Breast epithelium (tissue), 4 donors: ENCODE measurements around the gene JOSD2. TPM values are rescaled to one million over a fixed set of nuclear protein-coding genes. Genes with fewer than 3 reads are reported as not detected.

Experiments
- DNase-seq, 2 donors: peaks; one replicate each; pipeline ENCODE4 v3.0.0-alpha.2; 2019; ENCODE audit warnings: low spot score in 2 of 2
- H3K27ac ChIP-seq, 2 donors: fragments of 200-600 bp; sonication (generic) in 1 of 2; one replicate each; pipeline ENCODE4 v1.5.1; 2016 to 2019; ENCODE audit warnings: mild to moderate bottlenecking in 1 of 2
- H3K27me3 ChIP-seq, 2 donors: fragments of 200-600 bp; sonication (generic) in 1 of 2; one replicate each; pipeline versions ENCODE4 v1.5.1 to v1.6.0; 2017 to 2019; ENCODE audit warnings: control low read depth in 1 of 2, mild to moderate bottlenecking in 1 of 2
- H3K36me3 ChIP-seq: fragments of 200-600 bp; one replicate; pipeline ENCODE4 v1.5.1; 2019
- H3K4me1 ChIP-seq, 2 donors: fragments of 200-600 bp; sonication (generic); one replicate each; pipeline ENCODE4 v1.5.1; 2016 to 2019; ENCODE audit warnings: control low read depth in 1 of 2
- H3K4me3 ChIP-seq, 3 donors: fragments of 200-600 bp; sonication (generic); 1 replicate in 2 of 3; 2 replicates in 1 of 3; pipeline ENCODE4 v1.5.1; 2016 to 2019; ENCODE audit warnings: mild to moderate bottlenecking in 3 of 3, moderate library complexity in 2 of 3
- H3K9me3 ChIP-seq, 2 donors: fragments of 200-600 bp; sonication (generic) in 1 of 2; one replicate each; pipeline ENCODE4 v1.5.1; 2016 to 2019; ENCODE audit warnings: control low read depth in 1 of 2
- CTCF ChIP-seq, 3 donors: fragments of 450-650 bp; IDR thresholded peaks; one replicate each; pipeline ENCODE4 v1.5.1; 2016 to 2017; ENCODE audit warnings: antibody characterized with exemption in 3 of 3, mild to moderate bottlenecking in 3 of 3, moderate library complexity in 3 of 3
- POLR2A ChIP-seq: fragments of 450-650 bp; IDR thresholded peaks from one replicate; pipeline ENCODE4 v1.6.1; 2016; ENCODE audit warnings: antibody characterized with exemption, mild to moderate bottlenecking, moderate library complexity
- POLR2AphosphoS5 ChIP-seq, 3 donors: sonication (generic); formaldehyde crosslinking; IDR thresholded peaks; one replicate each; pipeline ENCODE4 v1.6.1; 2017; ENCODE audit warnings: antibody characterized with exemption in 3 of 3
- intact Hi-C: fragments of 100-400 bp; cut with DNase I; formaldehyde crosslinking; loops from one replicate; pipeline ENCODE4 v1.15.1; 2023; ENCODE audit warnings: low total_unique reads
- total RNA-seq, 3 donors: library from RNA; depleted of rRNA; stranded (reverse); fragments of >200 nt; gene quantifications; one replicate each; pipeline ENCODE4 v1.1.0, GENCODE V29; 2016

JOSD2 gene
- 10 to 100 TPM; 14.7 to 26.7 (median 20.3) TPM for total RNA-seq

DNA sequence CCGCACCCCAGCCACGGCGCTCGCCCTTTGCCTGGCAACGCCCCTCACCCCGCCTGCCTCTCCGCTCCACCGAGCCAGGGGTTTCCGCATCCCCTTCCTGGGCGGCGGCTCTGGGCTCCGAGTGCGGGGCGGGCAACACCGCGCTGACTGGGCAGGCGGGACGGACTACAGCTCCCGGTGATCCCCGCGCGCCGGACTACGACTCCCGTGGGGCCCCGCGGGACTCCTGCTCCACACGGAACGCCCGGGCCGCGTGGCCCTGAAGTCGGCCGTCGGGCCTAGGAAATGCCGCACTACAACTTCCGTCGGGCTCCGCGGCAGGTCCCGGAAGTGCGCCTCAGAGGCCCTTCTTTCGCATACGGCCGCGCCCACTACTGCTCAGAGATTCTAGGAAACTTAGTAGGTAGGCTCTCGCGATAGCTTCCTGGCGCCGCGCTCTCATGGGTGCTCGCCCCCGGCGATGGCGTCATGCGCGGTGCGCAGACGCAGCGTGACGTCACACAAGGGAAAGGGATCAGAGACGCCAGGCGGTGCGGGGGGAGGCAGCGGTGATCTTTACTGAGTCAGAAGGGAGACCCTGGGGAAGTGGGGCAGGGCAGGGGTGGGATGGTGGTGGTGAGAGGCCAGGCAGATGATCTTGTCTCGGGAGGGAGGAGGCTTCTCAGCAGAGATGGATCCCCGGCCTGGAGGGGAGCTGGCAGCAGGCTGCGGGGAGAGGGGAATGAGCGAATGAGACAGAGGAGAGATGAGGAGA, at the start of gene JOSD2:
JOSD2 (minus strand) TSS at position 123 of the 754 bp plus-strand sequence. CDS start 760 bp downstream, outside the sequence.
- H3K36me3 ChIP-seq = no peaks in the 10 kb centered on the region
- peak within 1 kb of the TSS; percentile 76 to 92 (median 81) for H3K4me3 ChIP-seq
- peak within 1 kb of the TSS; percentile 87 to 89 for H3K27ac ChIP-seq
- intact Hi-C loops = no loop called here
- H3K4me1 ChIP-seq = peaks cover 7% of the 10 kb centered on the region in 2 donors
- DNase-seq = peak; percentile 97 to 99
- peaks cover 0 to 18% of the 10 kb centered on the region in 2 donors for H3K27me3 ChIP-seq
- TF ChIP-seq POLR2A = no peak
- TF ChIP-seq POLR2AphosphoS5 (IDR thresholded peaks at IDR 0.05) = peak; percentile 85 to 96 (median 93)
- peak in 1 of 3 donors; percentile 37 for TF ChIP-seq CTCF (IDR thresholded peaks at IDR 0.05)
- no peaks in the 10 kb centered on the region for H3K9me3 ChIP-seq

GRCh38 chr19:50559636-50560035, 48.6 kb upstream of the JOSD2 start:
- peaks cover 0 to 63% of the 10 kb centered on the region in 2 donors for H3K27me3 ChIP-seq
- H3K36me3 ChIP-seq = no peaks in the 10 kb centered on the region
- intact Hi-C loops = no loop called here
- H3K9me3 ChIP-seq = no peaks in the 10 kb centered on the region
- DNase-seq = no peak
- no peak overlapping the region for H3K27ac ChIP-seq
- H3K4me3 ChIP-seq = no peak overlapping the region
- H3K4me1 ChIP-seq = peaks cover 0 to 3% of the 10 kb centered on the region in 2 donors
- TF ChIP-seq POLR2AphosphoS5 (IDR thresholded peaks at IDR 0.05) (no peak), CTCF (IDR thresholded peaks at IDR 0.05) (no peak), POLR2A (no peak)

DNA sequence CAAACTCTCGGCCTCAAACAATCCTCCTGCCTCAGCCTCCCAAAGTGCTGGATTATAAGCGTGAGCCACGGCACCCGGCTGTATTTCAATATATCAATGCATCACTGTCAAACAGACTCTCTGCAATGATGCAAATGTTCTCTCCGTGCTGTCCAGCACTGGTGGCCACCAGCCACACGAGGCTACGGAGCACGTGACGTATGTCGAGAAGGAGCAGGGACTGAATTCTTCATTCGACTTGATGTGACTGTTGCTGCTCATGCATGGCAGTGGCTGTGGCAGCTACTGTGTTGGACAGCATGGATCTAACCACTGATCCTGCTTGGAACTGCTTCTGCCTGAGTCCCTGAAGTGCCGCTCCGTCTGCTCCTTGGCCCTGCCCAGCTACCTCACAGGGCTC, 47.5 kb upstream of the JOSD2 start:
- intact Hi-C loops = no loop called here
- Histone ChIP-seq H3K27me3 (peaks cover 0 to 62% of the 10 kb centered on the region in 2 donors), H3K4me3 (no peak overlapping the region), H3K27ac (no peak overlapping the region), H3K9me3 (no peaks in the 10 kb centered on the region), H3K36me3 (no peaks in the 10 kb centered on the region), H3K4me1 (peaks cover 0 to 3% of the 10 kb centered on the region in 2 donors)
- no peak for TF ChIP-seq POLR2AphosphoS5 (IDR thresholded peaks at IDR 0.05)
- TF ChIP-seq CTCF (IDR thresholded peaks at IDR 0.05) = no peak
- TF ChIP-seq POLR2A = no peak
- DNase-seq = no peak

DNA sequence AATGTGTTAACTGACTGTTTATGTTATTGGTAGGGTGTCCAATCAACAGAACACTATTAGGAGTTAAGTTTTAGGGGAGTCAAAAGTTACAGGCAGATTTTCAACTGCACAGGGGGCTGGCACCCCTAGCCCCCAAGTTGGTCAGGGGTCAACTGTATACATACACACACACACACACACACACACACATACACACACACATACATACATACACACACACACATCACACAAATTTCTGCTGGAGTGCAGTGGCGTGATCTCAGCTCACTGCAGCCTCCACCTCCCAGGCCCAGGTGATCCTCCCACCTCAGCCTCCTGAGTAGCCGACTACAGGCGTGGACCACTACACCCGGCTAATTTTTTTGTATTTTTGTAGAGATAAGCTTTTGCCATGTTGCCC, 47.0 kb upstream of the JOSD2 start:
- intact Hi-C loops = no loop called here
- TF ChIP-seq POLR2AphosphoS5 (IDR thresholded peaks at IDR 0.05) (no peak), CTCF (IDR thresholded peaks at IDR 0.05) (no peak), POLR2A (no peak)
- H3K4me1 ChIP-seq = peaks cover 0 to 3% of the 10 kb centered on the region in 2 donors
- H3K27me3 ChIP-seq = peaks cover 0 to 62% of the 10 kb centered on the region in 2 donors
- DNase-seq = no peak
- no peaks in the 10 kb centered on the region for H3K36me3 ChIP-seq
- H3K9me3 ChIP-seq = no peaks in the 10 kb centered on the region
- no peak overlapping the region for H3K4me3 ChIP-seq
- no peak overlapping the region for H3K27ac ChIP-seq

- no peak for DNase-seq
- no peak overlapping the region for H3K27ac ChIP-seq
- no peaks in the 10 kb centered on the region for H3K36me3 ChIP-seq
- intact Hi-C loops = no loop called here
- H3K9me3 ChIP-seq = no peaks in the 10 kb centered on the region
- H3K4me1 ChIP-seq = peaks cover 0 to 3% of the 10 kb centered on the region in 2 donors
- TF ChIP-seq CTCF (IDR thresholded peaks at IDR 0.05) (no peak), POLR2A (no peak)
- H3K4me3 ChIP-seq = peak overlapping the region in 2 of 3 donors; percentile 49 to 66
- peaks cover 0 to 63% of the 10 kb centered on the region in 2 donors for H3K27me3 ChIP-seq
Observed at GRCh38 chr19:50557009-50557613, 46.1 kb upstream of the JOSD2 start.
